ENCODE results near the gene TMEM53.

The TMEM53 gene

GRCh38 chr1:44714944-44715571, 40.8 kb upstream of the TMEM53 start:
- POLR2A ChIA-PET, result no interaction called here
- peak; percentile 80 for DNase-seq (ENCODE audit: extremely low spot score)
- CTCF ChIA-PET, result no interaction called here
- TF ChIP-seq ARNT (IDR thresholded peaks at IDR 0.05) (no peak), L3MBTL2 (conservative IDR thresholded peaks at IDR 0.05) (no peak), HDGF (IDR thresholded peaks at IDR 0.05; ENCODE audit: borderline replicate concordance) (no peak), FOXA1 (IDR thresholded peaks at IDR 0.05) (no peak), TARDBP (IDR thresholded peaks at IDR 0.05) (no peak), CTBP1 (IDR thresholded peaks at IDR 0.05; ENCODE audit: borderline replicate concordance) (no peak), FOXK2 (IDR thresholded peaks at IDR 0.05) (no peak), NFRKB (IDR thresholded peaks at IDR 0.05) (no peak), FOXM1 (IDR thresholded peaks at IDR 0.05; ENCODE audit: borderline replicate concordance) (no peak), PKNOX1 (IDR thresholded peaks at IDR 0.05) (no peak), SP1 (IDR thresholded peaks at IDR 0.05) (no peak), LEF1 (IDR thresholded peaks at IDR 0.05; ENCODE audit: borderline replicate concordance) (no peak)

- CTCF ChIA-PET, result no interaction called here
- POLR2A ChIA-PET, result no interaction called here
- TF ChIP-seq ELF4 (IDR thresholded peaks at IDR 0.05) (no peak), FOXA1 (IDR thresholded peaks at IDR 0.05) (no peak), FOXK2 (IDR thresholded peaks at IDR 0.05) (no peak), TARDBP (IDR thresholded peaks at IDR 0.05) (no peak), SUZ12 (IDR thresholded peaks at IDR 0.05) (no peak), LEF1 (IDR thresholded peaks at IDR 0.05; ENCODE audit: borderline replicate concordance) (no peak), FOXM1 (IDR thresholded peaks at IDR 0.05; ENCODE audit: borderline replicate concordance) (no peak), HDGF (IDR thresholded peaks at IDR 0.05; ENCODE audit: borderline replicate concordance) (no peak), BHLHE40 (IDR thresholded peaks at IDR 0.05; ENCODE audit: borderline replicate concordance) (no peak), CTBP1 (IDR thresholded peaks at IDR 0.05; ENCODE audit: borderline replicate concordance) (no peak), PKNOX1 (IDR thresholded peaks at IDR 0.05) (no peak), ARNT (IDR thresholded peaks at IDR 0.05) (no peak), L3MBTL2 (conservative IDR thresholded peaks at IDR 0.05) (no peak)
- DNase-seq (ENCODE audit: extremely low spot score), result no peak
These were observed 40.3 kb upstream of the TMEM53 start for GRCh38 chr1:44714532-44714931.

- POLR2A ChIA-PET, result interaction anchor here (0.6 to 3.1 kb wide), 4 partner anchors 8 to 192 kb away, joined by 3 to 27 read pairs (median 5); partner anchors contain the start of genes BEST4 and RPS8
These were observed 39.1 kb upstream of the TMEM53 start for GRCh38 chr1:44713321-44713781.

GRCh38 chr1:44707959-44708831, 33.9 kb upstream of the TMEM53 start:
- TF ChIP-seq SUZ12 (IDR thresholded peaks at IDR 0.05), result no peak
- TF ChIP-seq L3MBTL2 (conservative IDR thresholded peaks at IDR 0.05), result peak; percentile 49; the same call in 1 of the 2 replicates
- CTCF ChIA-PET, result interaction anchor here (0.6 to 0.8 kb wide), 2 partner anchors 14 to 56 kb away, joined by 3 to 4 read pairs; no protein-coding TSS in a partner anchor
- DNase-seq (ENCODE audit: extremely low spot score), result peak; percentile 69
- POLR2A ChIA-PET, result interaction anchor here (1.1 to 1.9 kb wide), 4 partner anchors 13 to 77 kb away, joined by 3 to 17 read pairs (median 6); partner anchors contain the start of genes RPS8 and TMEM53

More at GRCh38 chr1:44713321-44713781, 39.1 kb upstream of the TMEM53 start:
- TF ChIP-seq PKNOX1 (IDR thresholded peaks at IDR 0.05) (no peak), ARNT (IDR thresholded peaks at IDR 0.05) (no peak), SUZ12 (IDR thresholded peaks at IDR 0.05) (no peak), BHLHE40 (IDR thresholded peaks at IDR 0.05; ENCODE audit: borderline replicate concordance) (no peak), ZNF384 (IDR thresholded peaks at IDR 0.05) (no peak), FOXK2 (IDR thresholded peaks at IDR 0.05) (no peak), L3MBTL2 (conservative IDR thresholded peaks at IDR 0.05) (no peak), HDGF (IDR thresholded peaks at IDR 0.05; ENCODE audit: borderline replicate concordance) (no peak), NFRKB (IDR thresholded peaks at IDR 0.05) (no peak), FOXM1 (IDR thresholded peaks at IDR 0.05; ENCODE audit: borderline replicate concordance) (no peak), FOXA1 (IDR thresholded peaks at IDR 0.05) (no peak), TARDBP (IDR thresholded peaks at IDR 0.05) (no peak), LEF1 (IDR thresholded peaks at IDR 0.05; ENCODE audit: borderline replicate concordance) (no peak), CTBP1 (IDR thresholded peaks at IDR 0.05; ENCODE audit: borderline replicate concordance) (no peak), SP1 (IDR thresholded peaks at IDR 0.05) (no peak), ELF4 (IDR thresholded peaks at IDR 0.05) (no peak)
- CTCF ChIA-PET, result interaction anchor here (0.7 to 0.9 kb wide), 2 partner anchors 74 to 230 kb away, joined by 3 to 4 read pairs; no protein-coding TSS in a partner anchor
- DNase-seq (ENCODE audit: extremely low spot score), result no peak

GRCh38 chr1:44707112-44707881, 33.0 kb upstream of the TMEM53 start:
- ChIA-PET CTCF (interaction anchor here (0.6 to 1.3 kb wide), 2 partner anchors 24 to 835 kb away, joined by 4 read pairs; partner anchors contain the start of gene RNU5D-1), POLR2A (interaction anchor here (0.6 to 1.4 kb wide), 4 partner anchors 14 to 76 kb away, joined by 3 to 6 read pairs (median 4); partner anchors contain the start of gene TMEM53)
- DNase-seq (ENCODE audit: extremely low spot score), result no peak
- TF ChIP-seq ARNT (IDR thresholded peaks at IDR 0.05), result no peak
- no peak for TF ChIP-seq TARDBP (IDR thresholded peaks at IDR 0.05)
- TF ChIP-seq CTBP1 (IDR thresholded peaks at IDR 0.05; ENCODE audit: borderline replicate concordance), result no peak
- no peak for TF ChIP-seq FOXK2 (IDR thresholded peaks at IDR 0.05)
- no peak for TF ChIP-seq FOXA1 (IDR thresholded peaks at IDR 0.05)
- TF ChIP-seq SUZ12 (IDR thresholded peaks at IDR 0.05), result no peak
- no peak for TF ChIP-seq L3MBTL2 (conservative IDR thresholded peaks at IDR 0.05)
- TF ChIP-seq HDGF (IDR thresholded peaks at IDR 0.05; ENCODE audit: borderline replicate concordance), result no peak
- no peak for TF ChIP-seq ZNF384 (IDR thresholded peaks at IDR 0.05)
- TF ChIP-seq ELF4 (IDR thresholded peaks at IDR 0.05), result no peak
- TF ChIP-seq BHLHE40 (IDR thresholded peaks at IDR 0.05; ENCODE audit: borderline replicate concordance), result no peak
- no peak for TF ChIP-seq SP1 (IDR thresholded peaks at IDR 0.05)
- no peak for TF ChIP-seq FOXM1 (IDR thresholded peaks at IDR 0.05; ENCODE audit: borderline replicate concordance)
- no peak for TF ChIP-seq PKNOX1 (IDR thresholded peaks at IDR 0.05)
- no peak for TF ChIP-seq LEF1 (IDR thresholded peaks at IDR 0.05; ENCODE audit: borderline replicate concordance)
- TF ChIP-seq NFRKB (IDR thresholded peaks at IDR 0.05), result no peak
